ENCODE measurements around the gene PPP2R5C. TPM values are rescaled to one million over a fixed set of nuclear protein-coding genes. Genes with fewer than 3 reads are reported as not detected.

PPP2R5C gene
- total and polyA plus RNA-seq, 2 of the 4 experiments (the other 2 are of a cell fraction), result 65.9 to 78.7 TPM

- no peak for TF ChIP-seq CEBPB (IDR thresholded peaks at IDR 0.05; ENCODE audit: low read depth, low read length)
Observed at GRCh38 chr14:101937926-101938767, 176.6 kb downstream of the PPP2R5C start (continued).

DNA sequence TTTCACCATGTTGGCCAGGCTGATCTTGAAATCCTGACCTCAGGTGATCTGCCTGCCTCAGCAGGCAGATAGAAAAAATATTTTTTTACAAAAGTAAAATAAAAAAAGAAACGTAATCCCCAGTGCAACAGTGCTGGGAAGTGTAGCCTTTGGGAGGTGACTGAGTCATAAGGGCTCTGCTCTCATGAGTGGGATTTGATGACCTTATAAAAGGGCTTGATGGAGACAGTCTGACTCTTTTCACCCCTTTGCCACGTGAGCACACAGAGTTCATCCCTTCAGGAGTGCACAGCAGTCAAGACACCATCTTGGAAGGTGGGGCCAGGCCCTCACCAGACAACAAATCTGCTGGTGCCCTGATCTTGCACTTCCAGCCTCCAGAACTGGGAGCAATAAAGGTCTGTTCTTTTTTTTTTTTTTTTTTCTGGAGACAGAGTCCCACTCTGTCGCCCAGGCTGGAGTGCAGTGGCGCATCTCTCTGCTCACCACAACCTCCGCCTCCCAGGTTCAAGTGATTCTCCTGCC lies 178.2 kb downstream of the PPP2R5C start:
- Histone ChIP-seq H3K9me1 (ENCODE audit: insufficient read depth, low read length) (no peaks in the 10 kb centered on the region; the same call in 1 of the 2 replicates), H3K4me1 (ENCODE audit: control insufficient read depth, insufficient read depth, low read length) (no peaks in the 10 kb centered on the region), H2BK15ac (ENCODE audit: low read depth, low read length) (no peak overlapping the region), H3K56ac (ENCODE audit: extremely low read depth, insufficient read depth, low read length) (no peak overlapping the region), H3K14ac (replicated peaks; ENCODE audit: low read depth, low read length) (no peak overlapping the region), H3K27me3 (ENCODE audit: control insufficient read depth, insufficient read depth, low read length) (no peaks in the 10 kb centered on the region; the same call in 1 of the 2 replicates), H2AFZ (replicated peaks; ENCODE audit: low read length, poor library complexity) (no peak overlapping the region), H4K8ac (ENCODE audit: low read depth in 2 of 2, low read length in 2 of 2) (no peak overlapping the region), H2BK20ac (ENCODE audit: low read depth, low read length) (no peak overlapping the region), H2AK9ac (replicated peaks; ENCODE audit: low read depth, low read length, poor library complexity) (no peak overlapping the region), H3K18ac (ENCODE audit: low read depth, low read length) (no peak overlapping the region), H3K23ac (ENCODE audit: low read depth, low read length) (no peak overlapping the region), H3K4ac (ENCODE audit: low read depth, low read length) (no peak overlapping the region), H3K9ac (ENCODE audit: low read depth, low read length) (no peak overlapping the region), H4K91ac (ENCODE audit: insufficient read depth, low read depth, low read length) (no peak overlapping the region), H3K4me2 (ENCODE audit: low read depth, low read length) (no peak overlapping the region), H4K5ac (ENCODE audit: low read depth, low read length) (no peak overlapping the region), H3K4me3 (ENCODE audit: insufficient read depth, low read depth, low read length) (no peak overlapping the region), H3K79me1 (ENCODE audit: low read depth in 1 of 2, low read length in 2 of 2) (no peaks in the 10 kb centered on the region), H2BK120ac (ENCODE audit: low read depth, low read length) (no peak overlapping the region), H2AK5ac (ENCODE audit: low read depth, low read length) (no peak overlapping the region), H4K20me1 (ENCODE audit: insufficient read depth, low read length) (no peaks in the 10 kb centered on the region), H3K36me3 (ENCODE audit: control insufficient read depth, insufficient read depth, low read length) (no peaks in the 10 kb centered on the region), H3K9me3 (ENCODE audit: control insufficient read depth, insufficient read depth, low read length) (no peaks in the 10 kb centered on the region), H3K27ac (ENCODE audit: insufficient read depth, low read length) (no peak overlapping the region), H2BK5ac (ENCODE audit: low read depth, low read length, poor library complexity, severe bottlenecking) (no peak overlapping the region)
- CTCF ChIA-PET, result no interaction called here
- DNase-seq (no peak), ATAC-seq (ENCODE audit: low read depth) (no peak)
- intact Hi-C loops (cut with micrococcal nuclease), result no loop called here
- no TSS peak for BruUV-seq (replicated peaks)
- 40% methylated on average over 1 of the region's 5 CpGs; no CpG with 5 or more reads in 1 of the 2 experiments for WGBS, 2 experiments (ENCODE audit: extremely low coverage in 2 of 2, insufficient read length in 1 of 2)
- in situ Hi-C loops (cut with MboI; ENCODE audit: low sequenced_read_pairs), result no loop called here
- POLR2A ChIA-PET (ENCODE audit: unreplicated experiment), result no interaction called here
- dilution Hi-C loops (cut with HindIII; ENCODE audit: low sequenced_read_pairs, unreplicated experiment), result no loop called here
- TF ChIP-seq CHD1 (IDR thresholded peaks at IDR 0.05; ENCODE audit: low read depth, low read length), result no peak
- no peak for TF ChIP-seq SMC3 (IDR thresholded peaks at IDR 0.05; ENCODE audit: low read depth, low read length)
- no peak for TF ChIP-seq MAFK (IDR thresholded peaks at IDR 0.05; ENCODE audit: low read depth, low read length)
- no peak for TF ChIP-seq NFE2L2 (IDR thresholded peaks at IDR 0.05; ENCODE audit: low read depth, low read length)
- TF ChIP-seq RCOR1 (IDR thresholded peaks at IDR 0.05; ENCODE audit: insufficient replicate concordance, low read length), result no peak
- TF ChIP-seq BHLHE40 (IDR thresholded peaks at IDR 0.05; ENCODE audit: low read depth, low read length), result no peak
- no peak for TF ChIP-seq RFX5 (IDR thresholded peaks at IDR 0.05; ENCODE audit: low read depth, low read length)
- no peak for TF ChIP-seq MAZ (IDR thresholded peaks at IDR 0.05; ENCODE audit: borderline replicate concordance, low read depth, low read length)
- TF ChIP-seq USF2 (IDR thresholded peaks at IDR 0.05; ENCODE audit: low read depth, low read length), result no peak
- no peak for TF ChIP-seq FOS (IDR thresholded peaks at IDR 0.05; ENCODE audit: low read depth, low read length)
- TF ChIP-seq ELK1 (IDR thresholded peaks at IDR 0.05; ENCODE audit: borderline replicate concordance, low read depth, low read length), result no peak
- TF ChIP-seq RAD21 (IDR thresholded peaks at IDR 0.05; ENCODE audit: low read length), result no peak
- no peak for TF ChIP-seq CEBPB (IDR thresholded peaks at IDR 0.05; ENCODE audit: low read depth, low read length)
- no peak for TF ChIP-seq POLR2A (IDR thresholded peaks at IDR 0.05; ENCODE audit: low read depth, low read length)
